GM21619 (cell line): ENCODE results near the gene UBAC2.

Experiments
- ATAC-seq: cut with Tn5 transposase; IDR thresholded peaks from one replicate; pipeline ENCODE4 v1.9.1; 2021; ENCODE audit not compliant: unreplicated experiment

Gene UBAC2

GRCh38 chr13:99426426-99426825 lies 225.8 kb downstream of the UBAC2 start:
- ATAC-seq = no peak

GRCh38 chr13:99429670-99430069 lies 229.0 kb downstream of the UBAC2 start:
- ATAC-seq = no peak

GRCh38 chr13:99431927-99432608 lies 231.4 kb downstream of the UBAC2 start:
- peak; percentile 27 for ATAC-seq

GRCh38 chr13:99432609-99433542 lies 232.2 kb downstream of the UBAC2 start:
- ATAC-seq = peak; percentile 59

- no peak for ATAC-seq
These were observed 233.0 kb downstream of the UBAC2 start for GRCh38 chr13:99433543-99434075.

GRCh38 chr13:99434258-99434788 lies 233.7 kb downstream of the UBAC2 start:
- ATAC-seq = no peak

GRCh38 chr13:99435116-99435515 lies 234.5 kb downstream of the UBAC2 start:
- ATAC-seq = no peak

- no peak for ATAC-seq
These were observed 235.3 kb downstream of the UBAC2 start for GRCh38 chr13:99435998-99436397.
